ENCODE results near the gene RBM34. TPM values are rescaled to one million over a fixed set of nuclear protein-coding genes. Genes with fewer than 3 reads are reported as not detected.

The RBM34 gene
- total RNA-seq, 1 donor from 2014 or later = 94.2 TPM

DNA sequence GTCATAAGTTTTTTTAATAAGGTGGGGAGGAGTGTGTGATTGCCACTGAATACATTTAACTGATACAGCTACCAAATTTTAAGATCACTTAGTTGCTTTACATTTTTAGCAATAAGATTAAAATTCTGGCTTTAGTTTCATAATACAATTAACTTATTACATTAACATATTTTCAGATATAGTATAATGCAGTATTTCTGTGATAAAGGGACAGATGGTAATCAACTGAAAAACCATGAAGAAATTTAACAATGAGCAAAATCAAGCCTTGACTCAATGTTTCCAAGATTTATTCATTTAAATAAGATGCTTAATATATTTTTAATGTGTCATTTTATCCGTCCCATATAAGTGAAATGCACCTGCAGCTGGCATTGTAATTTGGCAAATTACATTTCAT is 36.4 kb downstream of the RBM34 start:
- Mint-ChIP-seq H3K4me3 (ENCODE audit: unreplicated experiment) (no peak overlapping the region), H3K9me3 (ENCODE audit: unreplicated experiment) (peaks cover 5% of the 10 kb centered on the region), H3K4me1 (ENCODE audit: low read depth, unreplicated experiment) (peaks cover 10% of the 10 kb centered on the region), H3K27ac (ENCODE audit: unreplicated experiment) (no peak overlapping the region), H3K27me3 (ENCODE audit: unreplicated experiment) (peaks cover 10% of the 10 kb centered on the region), H3K36me3 (ENCODE audit: unreplicated experiment) (no peaks in the 10 kb centered on the region)
- no peak for DNase-seq
- TF ChIP-seq, protein P1, sequence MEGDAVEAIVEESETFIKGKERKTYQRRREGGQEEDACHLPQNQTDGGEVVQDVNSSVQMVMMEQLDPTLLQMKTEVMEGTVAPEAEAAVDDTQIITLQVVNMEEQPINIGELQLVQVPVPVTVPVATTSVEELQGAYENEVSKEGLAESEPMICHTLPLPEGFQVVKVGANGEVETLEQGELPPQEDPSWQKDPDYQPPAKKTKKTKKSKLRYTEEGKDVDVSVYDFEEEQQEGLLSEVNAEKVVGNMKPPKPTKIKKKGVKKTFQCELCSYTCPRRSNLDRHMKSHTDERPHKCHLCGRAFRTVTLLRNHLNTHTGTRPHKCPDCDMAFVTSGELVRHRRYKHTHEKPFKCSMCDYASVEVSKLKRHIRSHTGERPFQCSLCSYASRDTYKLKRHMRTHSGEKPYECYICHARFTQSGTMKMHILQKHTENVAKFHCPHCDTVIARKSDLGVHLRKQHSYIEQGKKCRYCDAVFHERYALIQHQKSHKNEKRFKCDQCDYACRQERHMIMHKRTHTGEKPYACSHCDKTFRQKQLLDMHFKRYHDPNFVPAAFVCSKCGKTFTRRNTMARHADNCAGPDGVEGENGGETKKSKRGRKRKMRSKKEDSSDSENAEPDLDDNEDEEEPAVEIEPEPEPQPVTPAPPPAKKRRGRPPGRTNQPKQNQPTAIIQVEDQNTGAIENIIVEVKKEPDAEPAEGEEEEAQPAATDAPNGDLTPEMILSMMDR (IDR thresholded peaks at IDR 0.05; ENCODE audit: partially characterized antibody, unreplicated experiment) = no peak

DNA sequence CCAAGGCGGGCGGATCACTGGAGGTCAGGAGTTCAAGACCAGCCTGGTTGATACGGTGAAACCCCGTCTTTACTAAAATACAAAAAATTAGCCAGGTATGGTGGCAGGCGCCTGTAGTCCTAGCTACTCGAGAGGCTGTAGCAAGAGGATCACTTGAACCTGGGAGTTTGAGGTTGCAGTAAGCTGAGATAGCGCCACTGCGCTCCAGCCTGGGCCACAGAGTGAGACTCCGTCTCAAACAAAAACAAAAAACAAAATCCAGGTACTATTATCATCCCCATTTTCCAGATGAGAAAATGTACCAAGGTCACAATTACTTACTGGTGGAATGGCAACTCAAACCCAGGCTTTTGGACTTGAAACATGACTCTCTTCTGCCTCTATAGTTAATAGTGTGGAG is 36.9 kb downstream of the RBM34 start:
- Mint-ChIP-seq H3K36me3 (ENCODE audit: unreplicated experiment) (no peaks in the 10 kb centered on the region), H3K27ac (ENCODE audit: unreplicated experiment) (no peak overlapping the region), H3K4me1 (ENCODE audit: low read depth, unreplicated experiment) (peaks cover 10% of the 10 kb centered on the region), H3K27me3 (ENCODE audit: unreplicated experiment) (peaks cover 10% of the 10 kb centered on the region), H3K9me3 (ENCODE audit: unreplicated experiment) (peaks cover 5% of the 10 kb centered on the region), H3K4me3 (ENCODE audit: unreplicated experiment) (no peak overlapping the region)
- TF ChIP-seq, protein P1 (IDR thresholded peaks at IDR 0.05; ENCODE audit: partially characterized antibody, unreplicated experiment) = no peak
- DNase-seq = no peak

DNA sequence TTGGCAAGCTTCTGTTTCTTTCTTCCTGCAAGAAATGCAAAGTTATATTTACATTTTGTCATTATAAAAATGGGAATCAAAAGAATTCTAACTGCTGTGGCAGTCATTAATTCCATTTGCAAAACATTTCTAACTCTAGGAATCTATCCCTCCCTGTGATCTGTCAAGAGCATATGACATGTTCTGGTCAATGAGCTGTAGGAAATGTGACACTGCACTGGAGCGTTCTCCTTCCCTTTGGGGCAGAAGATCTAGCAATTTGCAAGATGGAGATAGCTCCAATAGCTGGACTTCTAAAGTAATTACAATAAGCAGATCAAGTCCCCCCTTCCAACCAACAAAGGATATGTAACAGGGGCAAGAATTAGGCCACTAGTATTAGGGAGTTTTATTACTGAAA is 38.7 kb downstream of the RBM34 start:
- TF ChIP-seq, protein P1 (IDR thresholded peaks at IDR 0.05; ENCODE audit: partially characterized antibody, unreplicated experiment) = no peak
- no peak for DNase-seq
- Mint-ChIP-seq H3K27me3 (ENCODE audit: unreplicated experiment) (no peaks in the 10 kb centered on the region), H3K4me1 (ENCODE audit: low read depth, unreplicated experiment) (peaks cover 10% of the 10 kb centered on the region), H3K36me3 (ENCODE audit: unreplicated experiment) (peaks cover 4% of the 10 kb centered on the region), H3K27ac (ENCODE audit: unreplicated experiment) (peak overlapping the region; percentile 44), H3K4me3 (ENCODE audit: unreplicated experiment) (no peak overlapping the region), H3K9me3 (ENCODE audit: unreplicated experiment) (peaks cover 1% of the 10 kb centered on the region)

DNA sequence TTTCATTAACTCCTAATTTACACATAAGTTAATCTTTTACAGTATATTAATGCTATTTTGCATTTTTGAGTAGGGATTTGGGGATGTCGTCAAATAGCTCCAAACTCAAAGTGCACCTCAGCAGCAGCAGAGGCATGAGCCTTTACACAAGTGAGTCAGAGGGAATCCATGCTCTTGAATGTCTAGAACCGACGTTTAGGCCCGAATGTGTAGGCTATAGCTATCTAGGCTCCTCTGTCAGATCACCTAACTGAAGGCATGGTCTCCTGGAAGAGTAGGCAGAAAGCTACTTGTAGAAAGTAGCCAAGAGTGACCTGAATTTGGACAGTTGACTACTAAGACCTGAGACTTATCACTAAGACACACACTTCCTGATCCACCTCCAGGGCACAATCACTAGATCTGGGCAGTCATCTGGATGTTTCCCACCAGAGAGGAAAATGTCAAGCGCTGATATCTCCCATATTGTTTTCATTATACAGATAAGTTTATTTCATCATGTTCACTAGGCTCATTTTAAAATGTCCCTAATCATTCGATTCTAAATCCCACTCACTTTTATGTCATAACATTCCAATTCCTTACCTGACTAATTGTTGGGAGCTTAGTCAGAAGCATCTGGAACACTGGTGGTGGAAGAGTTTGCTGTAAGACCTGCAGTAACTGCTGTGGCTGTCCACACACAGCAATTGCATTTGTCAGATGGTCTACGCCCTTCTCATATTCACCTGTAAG is 47.7 kb downstream of the RBM34 start:
- no peaks in the 10 kb centered on the region for H3K4me1 Mint-ChIP-seq (ENCODE audit: low read depth, unreplicated experiment)

More for the DNA sequence above, 47.7 kb downstream of the RBM34 start:
- DNase-seq = no peak
- H3K27me3 Mint-ChIP-seq (ENCODE audit: unreplicated experiment) = no peaks in the 10 kb centered on the region
- TF ChIP-seq, protein P1 (IDR thresholded peaks at IDR 0.05; ENCODE audit: partially characterized antibody, unreplicated experiment) = no peak
- no peak overlapping the region for H3K4me3 Mint-ChIP-seq (ENCODE audit: unreplicated experiment)
- peaks cover 3% of the 10 kb centered on the region for H3K9me3 Mint-ChIP-seq (ENCODE audit: unreplicated experiment)
- no peak overlapping the region for H3K27ac Mint-ChIP-seq (ENCODE audit: unreplicated experiment)
- H3K36me3 Mint-ChIP-seq (ENCODE audit: unreplicated experiment) = no peaks in the 10 kb centered on the region
